K562 (cell line): Measurements from ENCODE around the gene IL17D. TPM values are rescaled to one million over a fixed set of nuclear protein-coding genes. Genes with fewer than 3 reads are reported as not detected.

Source experiments
- ATAC-seq: fragments of 200-7000 bp; cut with Tn5 transposase; 3 replicates; pipeline ENCODE4 v1.9.1; 2020; ENCODE audit warnings: moderate library complexity
- BruUV-seq: library from RNA; stranded (reverse); fragments of 400-500 nt; replicated peaks from 2 replicates; lab custom pipeline; 2021; lab: Mats Ljungman, UMichigan
- CTCF ChIA-PET: fragments of 300-600 bp; formaldehyde crosslinking; extraction: SDS; loops from one replicate; lab custom pipeline; 2021; ENCODE audit warnings: low intra/inter-chr PET ratio; lab: Yijun Ruan, JAX
- POLR2A ChIA-PET: fragments of 300-600, 350-650 bp; sonication (Branson Sonifier 250); formaldehyde crosslinking; extraction: SDS; loops from one replicate; lab custom pipeline; 2021; ENCODE audit warnings: antibody characterized with exemption, inconsistent platforms; lab: Yijun Ruan, JAX
- DNase-seq, 4 experiments: peaks; one replicate each; pipeline versions ENCODE4 v3.0.0 to v3.0.0-alpha.2; 2011 to 2018; ENCODE audit warnings: low spot score in 3 of 4, mixed read lengths in 3 of 4; ENCODE audit errors: extremely low read depth in 1 of 4
- FAIRE-seq: peaks from 2 replicates; lab custom pipeline; 2011; peaks lifted over from hg19 to GRCh38; lab: Jason Lieb, UNC
- H2AFZ ChIP-seq: 2 replicates; pipeline ENCODE4 v1.6.0; 2011; ENCODE audit warnings: low read depth, low read length, control low read depth, inconsistent platforms
- H3K27ac ChIP-seq: fragments of 200-600 bp; 3 replicates; pipeline ENCODE4 v1.8.0; 2011; ENCODE audit warnings: low read depth, mild to moderate bottlenecking, control low read depth, inconsistent platforms, low read length, moderate library complexity, mixed read lengths; ENCODE audit errors: extremely low read depth
- H3K27me3 ChIP-seq, 2 experiments: fragments of 300-600 bp in 1 of 2; 2 replicates in 1 of 2; 3 replicates in 1 of 2; pipeline versions ENCODE4 v1.6.0 to v1.8.0; 2011; ENCODE audit warnings: inconsistent platforms in 2 of 2, low read length in 2 of 2, mild to moderate bottlenecking in 1 of 2, mixed read lengths in 1 of 2, moderate library complexity in 1 of 2; ENCODE audit not compliant: control insufficient read depth in 2 of 2, insufficient read depth in 2 of 2
- H3K36me3 ChIP-seq: fragments of 300-600 bp; 3 replicates; pipeline ENCODE4 v1.8.0; 2011; ENCODE audit warnings: mild to moderate bottlenecking, low read length, inconsistent platforms; ENCODE audit not compliant: control insufficient read depth, insufficient read depth
- H3K4me1 ChIP-seq, 2 experiments: fragments of 200-600 bp in 1 of 2; replicated peaks in 1 of 2; 2 replicates in 1 of 2; 3 replicates in 1 of 2; pipeline versions ENCODE4 v1.5.1 to v1.8.0; 2011; ENCODE audit warnings: inconsistent platforms in 2 of 2, low read length in 2 of 2, mild to moderate bottlenecking in 1 of 2, mixed read lengths in 1 of 2, moderate library complexity in 1 of 2; ENCODE audit not compliant: control insufficient read depth in 2 of 2, insufficient read depth in 2 of 2
- H3K4me2 ChIP-seq: 2 replicates; pipeline ENCODE4 v1.6.1; 2011; ENCODE audit warnings: low read length, control low read depth, inconsistent platforms, mixed read lengths; ENCODE audit not compliant: insufficient read depth
- H3K4me3 ChIP-seq: fragments of 200-600 bp; sonication (generic), shearing (Covaris generic); 2 replicates; pipeline ENCODE4 v1.5.1; 2016; ENCODE audit warnings: control low read depth, inconsistent platforms
- H3K79me2 ChIP-seq: fragments of 200-600 bp; 3 replicates; pipeline ENCODE4 v1.8.0; 2011; ENCODE audit warnings: low read length, inconsistent platforms; ENCODE audit not compliant: control insufficient read depth, insufficient read depth
- H3K9ac ChIP-seq, 2 experiments: 2 replicates each; pipeline versions ENCODE4 v1.6.0 to v1.6.1; 2011; ENCODE audit warnings: low read depth in 2 of 2, low read length in 2 of 2, control low read depth in 1 of 2, inconsistent platforms in 1 of 2, mild to moderate bottlenecking in 1 of 2, mixed read lengths in 1 of 2; ENCODE audit not compliant: insufficient read depth in 1 of 2
- H3K9me1 ChIP-seq: one replicate; pipeline ENCODE4 v1.6.0; 2011; ENCODE audit warnings: inconsistent platforms, mild to moderate bottlenecking, low read length, moderate library complexity; ENCODE audit not compliant: control insufficient read depth, insufficient read depth
- H3K9me3 ChIP-seq: replicated peaks from 2 replicates; pipeline ENCODE4 v1.5.1; 2011; ENCODE audit warnings: low read depth, low read length, inconsistent platforms; ENCODE audit not compliant: control insufficient read depth, insufficient read depth
- H4K20me1 ChIP-seq: replicated peaks from 2 replicates; pipeline ENCODE4 v1.6.1; 2011; ENCODE audit warnings: low read length, inconsistent platforms, mixed read lengths; ENCODE audit not compliant: control insufficient read depth, insufficient read depth
- BRF2 ChIP-seq: IDR thresholded peaks from 3 replicates; pipeline ENCODE4 v1.6.1; 2011; ENCODE audit warnings: borderline replicate concordance, mild to moderate bottlenecking; ENCODE audit not compliant: insufficient read length, insufficient read depth
- CREB3L1 ChIP-seq: fragments of 450-650 bp; IDR thresholded peaks from 2 replicates; pipeline ENCODE4 v1.6.1; 2014; ENCODE audit warnings: low read depth, mild to moderate bottlenecking, moderate library complexity, borderline replicate concordance
- ETV1 ChIP-seq: fragments of 450-650 bp; conservative IDR thresholded peaks from 2 replicates; pipeline ENCODE4 v1.6.1; 2016; ENCODE audit warnings: missing genetic modification characterization, control low read depth, low read depth, missing compliant biosample characterization
- IRF9 ChIP-seq: fragments of 450-650 bp; IDR thresholded peaks from 2 replicates; pipeline ENCODE4 v1.6.1; 2016; ENCODE audit warnings: missing biosample characterization, missing genetic modification characterization
- KDM5B ChIP-seq: fragments of 200-600 bp; sonication (generic); IDR thresholded peaks from 2 replicates; pipeline ENCODE4 v1.6.1; 2012; ENCODE audit warnings: low read depth, mild to moderate bottlenecking, moderate library complexity, low read length, control low read depth, inconsistent platforms; ENCODE audit not compliant: insufficient replicate concordance
- KLF1 ChIP-seq: fragments of 450-650 bp; IDR thresholded peaks from 2 replicates; pipeline ENCODE4 v1.6.1; 2016; ENCODE audit warnings: missing genetic modification characterization, missing compliant biosample characterization
- MCM5 ChIP-seq: fragments of 450-650 bp; IDR thresholded peaks from 2 replicates; pipeline ENCODE4 v1.6.1; 2016; ENCODE audit warnings: low read depth
- TAF9B ChIP-seq: fragments of 450-650 bp; IDR thresholded peaks from 2 replicates; pipeline ENCODE4 v1.6.1; 2018; ENCODE audit warnings: mild to moderate bottlenecking; ENCODE audit not compliant: partially characterized antibody
- ZBTB34 ChIP-seq: fragments of 250-450 bp; sonication (Bioruptor Pico); IDR thresholded peaks from 2 replicates; pipeline ENCODE4 v1.8.0; 2021; ENCODE audit warnings: mild to moderate bottlenecking, moderate library complexity
- ZNF140 ChIP-seq: fragments of 250-450 bp; sonication (Bioruptor Pico); IDR thresholded peaks from 2 replicates; pipeline ENCODE4 v1.8.0; 2021; ENCODE audit warnings: moderate library complexity, mild to moderate bottlenecking, inconsistent platforms
- ZNF583 ChIP-seq: fragments of 250-450 bp; sonication (Bioruptor Pico); IDR thresholded peaks from 2 replicates; pipeline ENCODE4 v1.4.0; 2020
- WGBS: fragments of 100-300 bp; shearing (Covaris generic); methylation state at CpG from one replicate; pipeline ENCODE4 v1.1.6; 2016; ENCODE audit warnings: low coverage, mixed read lengths; ENCODE audit not compliant: insufficient coverage; ENCODE audit errors: missing lambda C conversion rate; 5-methylcytosine and 5-hydroxymethylcytosine counted together
- in situ Hi-C: fragments of 300-500 bp; cut with MboI; formaldehyde crosslinking; loops from 4 replicates; pipeline ENCODE4 v1.15.0; 2018; ENCODE audit warnings: inconsistent platforms, mixed read lengths
- intact Hi-C: fragments of 100-400 bp; cut with micrococcal nuclease; formaldehyde crosslinking; loops from 2 replicates; pipeline ENCODE4 v1.14.2; 2022
- polyA plus RNA-seq, 8 experiments: library from polyadenylated mRNA; depleted of rRNA in 4 of 8; stranded (reverse) in 5 of 8; unstranded in 3 of 8; fragments of >200 nt; fragmentation: Nextera tagmentation in 2 of 8; fragmentation: Illumina TruSeq in 1 of 8; extraction: Ambion mirVana in 2 of 8; extraction: Trizol in 1 of 8; gene quantifications; 2 replicates each; pipeline versions ENCODE4 v1.2.1 to v1.2.3, GENCODE V29; 2011 to 2014; ENCODE audit warnings: inconsistent platforms in 1 of 8, missing spikeins in 1 of 8
- total RNA-seq, 7 experiments: library from RNA; depleted of rRNA in 6 of 7; stranded (reverse); fragments of >200 nt in 6 of 7; fragmentation: Illumina TruSeq in 2 of 7; extraction: Trizol in 2 of 7; gene quantifications; 2 replicates each; pipeline versions ENCODE4 v1.2.1 to v1.2.3, GENCODE V29; 2011 to 2021; ENCODE audit warnings: low replicate concordance in 1 of 7

IL17D gene
- total and polyA plus RNA-seq, 9 of the 15 experiments (the other 6 are each of a cell fraction or from before 2014, with no cell fraction given): 0.04 to 0.55 (median 0.13) TPM; not detected in 4

DNA sequence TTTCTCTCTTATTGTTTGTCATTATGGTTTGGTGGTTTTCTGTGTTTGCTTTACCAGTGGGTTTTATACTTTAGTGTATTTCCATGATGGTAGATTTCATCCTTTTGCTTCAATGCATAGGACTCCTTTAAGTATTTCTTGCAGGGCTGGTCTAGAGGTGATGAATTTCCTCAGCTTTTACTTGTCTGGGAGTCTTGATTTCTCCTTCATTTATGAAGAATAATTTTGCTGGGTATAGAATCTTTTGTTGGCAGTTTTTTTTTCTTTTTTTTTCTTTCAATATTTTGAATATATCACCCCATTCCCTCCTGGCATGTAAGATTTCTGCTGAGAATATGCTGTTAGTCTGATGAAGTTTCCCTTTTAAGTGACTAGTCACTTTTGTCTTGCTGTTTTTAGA lies 50.5 kb downstream of the IL17D start (continued):
- TF ChIP-seq ZBTB34 (CRISPR knock-in tag): no peak
- TF ChIP-seq TAF9B: no peak
- TF ChIP-seq IRF9 (tag): no peak
- TF ChIP-seq, all 486 proteins: peak for 0

- H3K4me1 ChIP-seq: no peaks in the 10 kb centered on the region
- 35% methylated on average over 3 of the region's 3 CpGs for whole genome bisulfite sequencing
- H3K9ac ChIP-seq: no peak overlapping the region
- H3K9me1 ChIP-seq: no peaks in the 10 kb centered on the region
- H3K79me2 ChIP-seq: no peaks in the 10 kb centered on the region
- intact Hi-C loops (no loop called here), in situ Hi-C loops (no loop called here)
- ChIA-PET POLR2A (no interaction called here), CTCF (no interaction called here)
- no peak overlapping the region for H3K4me3 ChIP-seq
- TF ChIP-seq CREB3L1 (no peak), ZNF140 (CRISPR knock-in tag) (no peak), KDM5B (no peak), ETV1 (no peak), MCM5 (no peak), BRF2 (no peak), KLF1 (tag) (no peak), ZNF583 (CRISPR knock-in tag) (no peak)
- no peaks in the 10 kb centered on the region for H3K36me3 ChIP-seq
- no peaks in the 10 kb centered on the region for H3K9me3 ChIP-seq
- H4K20me1 ChIP-seq: no peaks in the 10 kb centered on the region
- no peak overlapping the region for H3K27ac ChIP-seq
- no peak for FAIRE-seq
- H3K4me2 ChIP-seq: no peak overlapping the region
- BruUV-seq: no TSS peak
- no peaks in the 10 kb centered on the region for H3K27me3 ChIP-seq
- ATAC-seq: no peak
- no peak overlapping the region for H2AFZ ChIP-seq
- DNase-seq: no peak
These were observed 57.4 kb downstream of the IL17D start for GRCh38 chr13:20760872-20761271.
